BJ (cell line): ENCODE results near the gene AKAP6. TPM values are rescaled to one million over a fixed set of nuclear protein-coding genes. Genes with fewer than 3 reads are reported as not detected.

Source experiments
- CTCF ChIA-PET: fragments of 350-600 bp; formaldehyde crosslinking; extraction: SDS; loops from one replicate; lab custom pipeline; 2021; ENCODE audit warnings: antibody characterized with exemption, inconsistent platforms; lab: Yijun Ruan, JAX
- POLR2A ChIA-PET: fragments of 300-600 bp; sonication (Branson Sonifier 250); formaldehyde crosslinking; extraction: SDS; loops from one replicate; lab custom pipeline; 2021; ENCODE audit warnings: antibody characterized with exemption; lab: Charles Lee
- DNase-seq: peaks from one replicate; pipeline ENCODE4 v3.0.0-alpha.2; 2011; ENCODE audit warnings: low read depth
- H3K27me3 ChIP-seq: 2 replicates; pipeline ENCODE4 v1.6.0; 2011; ENCODE audit warnings: low read length; ENCODE audit not compliant: control insufficient read depth, insufficient read depth
- H3K36me3 ChIP-seq: 2 replicates; pipeline ENCODE4 v1.5.1; 2011; ENCODE audit warnings: low read length; ENCODE audit not compliant: control insufficient read depth, insufficient read depth
- H3K4me3 ChIP-seq: 2 replicates; pipeline ENCODE4 v1.5.1; 2011; ENCODE audit warnings: low read depth, mild to moderate bottlenecking, control low read depth, low read length
- polyA plus RNA-seq: library from polyadenylated mRNA; depleted of rRNA; stranded (reverse); fragments of >200 nt; gene quantifications from 2 replicates; pipeline ENCODE4 v1.2.3, GENCODE V29; 2011
- TF ChIP-seq, protein P1 (sequence below): IDR thresholded peaks from 2 replicates; pipeline ENCODE4 v1.5.1; 2011; ENCODE audit warnings: low read depth, mild to moderate bottlenecking, control low read depth, inconsistent platforms, low read length, moderate library complexity; ENCODE audit not compliant: insufficient read depth

Gene AKAP6
- polyA plus RNA-seq, 1 experiment, result 18.5 TPM

DNA sequence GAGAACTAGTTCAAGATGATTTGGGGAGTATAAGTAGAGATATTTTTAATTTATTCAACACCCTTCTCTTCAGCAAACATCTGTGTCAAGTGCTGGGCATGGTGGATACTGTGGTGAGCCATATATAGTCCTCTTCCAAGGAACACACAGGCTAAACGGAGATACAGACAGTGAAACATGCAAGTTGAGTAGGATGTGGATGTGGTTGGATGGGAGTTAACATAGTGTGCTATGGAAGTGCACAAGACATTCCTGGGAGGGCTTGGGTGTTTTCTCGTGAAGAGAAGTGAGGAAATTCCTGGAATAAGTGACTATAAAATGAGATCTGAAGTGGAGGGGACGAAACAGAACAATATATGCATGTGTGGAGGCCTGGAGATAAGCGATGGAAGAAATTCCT, 428.5 kb downstream of the AKAP6 start:
- CTCF ChIA-PET, result no interaction called here

DNA sequence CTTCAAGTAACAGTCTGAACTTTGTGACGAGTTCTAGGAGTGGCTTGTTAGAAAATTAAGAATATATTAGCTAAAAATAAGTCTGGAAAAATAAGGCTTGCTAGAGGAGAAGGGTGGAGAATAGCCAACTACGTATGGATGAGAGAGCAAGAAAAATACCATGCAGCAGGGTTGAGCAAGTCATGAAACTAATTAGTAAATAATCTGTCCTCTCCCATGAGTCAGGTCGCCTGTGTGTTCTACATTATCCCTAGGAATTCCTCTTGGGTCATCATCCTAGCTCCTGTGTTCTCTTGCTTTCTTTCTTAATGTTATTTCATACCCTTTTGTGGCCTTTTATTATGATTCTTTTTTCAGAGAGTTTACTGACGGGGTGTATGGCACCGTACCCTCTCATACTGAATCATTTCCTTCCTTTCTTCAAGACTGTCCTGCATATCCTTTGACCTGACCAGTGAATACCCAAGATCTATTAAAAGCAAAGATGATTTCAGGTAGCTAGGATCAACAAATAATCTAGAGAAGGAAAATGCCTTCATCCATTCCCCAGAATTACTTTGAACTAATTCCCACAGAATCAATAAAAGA, 432.4 kb downstream of the AKAP6 start:
- no peak for DNase-seq
- ChIA-PET CTCF (no interaction called here), POLR2A (no interaction called here)
- no peaks in the 10 kb centered on the region for H3K27me3 ChIP-seq
- TF ChIP-seq, protein P1, sequence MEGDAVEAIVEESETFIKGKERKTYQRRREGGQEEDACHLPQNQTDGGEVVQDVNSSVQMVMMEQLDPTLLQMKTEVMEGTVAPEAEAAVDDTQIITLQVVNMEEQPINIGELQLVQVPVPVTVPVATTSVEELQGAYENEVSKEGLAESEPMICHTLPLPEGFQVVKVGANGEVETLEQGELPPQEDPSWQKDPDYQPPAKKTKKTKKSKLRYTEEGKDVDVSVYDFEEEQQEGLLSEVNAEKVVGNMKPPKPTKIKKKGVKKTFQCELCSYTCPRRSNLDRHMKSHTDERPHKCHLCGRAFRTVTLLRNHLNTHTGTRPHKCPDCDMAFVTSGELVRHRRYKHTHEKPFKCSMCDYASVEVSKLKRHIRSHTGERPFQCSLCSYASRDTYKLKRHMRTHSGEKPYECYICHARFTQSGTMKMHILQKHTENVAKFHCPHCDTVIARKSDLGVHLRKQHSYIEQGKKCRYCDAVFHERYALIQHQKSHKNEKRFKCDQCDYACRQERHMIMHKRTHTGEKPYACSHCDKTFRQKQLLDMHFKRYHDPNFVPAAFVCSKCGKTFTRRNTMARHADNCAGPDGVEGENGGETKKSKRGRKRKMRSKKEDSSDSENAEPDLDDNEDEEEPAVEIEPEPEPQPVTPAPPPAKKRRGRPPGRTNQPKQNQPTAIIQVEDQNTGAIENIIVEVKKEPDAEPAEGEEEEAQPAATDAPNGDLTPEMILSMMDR, result no peak
- H3K36me3 ChIP-seq, result no peaks in the 10 kb centered on the region
- H3K4me3 ChIP-seq, result no peak overlapping the region

More for the DNA sequence above, 428.5 kb downstream of the AKAP6 start:
- Histone ChIP-seq H3K4me3 (no peak overlapping the region), H3K36me3 (no peaks in the 10 kb centered on the region), H3K27me3 (no peaks in the 10 kb centered on the region)
- POLR2A ChIA-PET, result no interaction called here
- TF ChIP-seq, protein P1, result no peak
- DNase-seq, result no peak

DNA sequence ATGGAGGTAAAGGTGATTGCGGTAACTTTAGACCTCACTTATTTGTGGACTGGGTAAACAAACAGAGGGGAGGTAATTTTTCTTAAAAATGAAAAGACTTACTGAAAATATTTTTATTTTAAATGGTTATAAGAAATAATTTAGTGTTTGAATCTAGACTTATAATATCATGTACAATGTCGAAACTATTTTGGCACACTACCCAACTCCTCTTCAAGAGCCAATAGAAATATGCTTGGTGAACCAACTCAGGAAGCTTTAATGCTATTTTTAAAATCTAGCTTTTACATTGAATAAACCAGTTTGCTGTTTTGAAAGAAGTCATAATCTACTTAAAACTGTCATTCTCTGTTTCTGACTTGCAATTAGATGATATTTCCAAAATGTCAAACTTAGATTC, 433.8 kb downstream of the AKAP6 start:
- ChIA-PET POLR2A (no interaction called here), CTCF (no interaction called here)
- TF ChIP-seq, protein P1, result no peak
- DNase-seq, result no peak
- no peaks in the 10 kb centered on the region for H3K27me3 ChIP-seq
- H3K4me3 ChIP-seq, result no peak overlapping the region
- H3K36me3 ChIP-seq, result no peaks in the 10 kb centered on the region

DNA sequence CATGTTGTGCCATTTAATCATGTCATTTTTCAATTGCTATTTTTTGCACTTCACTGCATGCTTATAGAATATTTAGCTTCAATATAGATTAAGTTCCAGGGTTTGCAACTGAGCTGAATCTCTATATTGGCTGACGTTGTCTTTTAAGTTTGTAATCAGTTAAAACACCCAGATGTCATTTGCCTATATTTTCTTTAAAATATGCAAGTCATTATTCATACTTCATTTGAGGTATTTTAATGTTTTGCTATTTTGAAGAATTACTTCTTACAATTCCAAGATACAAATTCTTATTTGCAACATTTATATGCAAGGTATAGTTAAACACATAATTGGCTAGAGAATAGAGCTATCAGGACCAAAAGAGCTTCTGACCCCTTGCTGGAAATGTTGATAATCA, 434.6 kb downstream of the AKAP6 start:
- ChIA-PET POLR2A (interaction anchor here (0.6 kb wide), 1 partner anchor 10 kb away, joined by 5 read pairs; no protein-coding TSS in a partner anchor), CTCF (interaction anchor here (0.6 kb wide), 1 partner anchor 51 kb away, joined by 9 read pairs; no protein-coding TSS in a partner anchor)
- TF ChIP-seq, protein P1, result no peak
- no peaks in the 10 kb centered on the region for H3K36me3 ChIP-seq
- no peaks in the 10 kb centered on the region for H3K27me3 ChIP-seq
- H3K4me3 ChIP-seq, result no peak overlapping the region
- DNase-seq, result no peak

DNA sequence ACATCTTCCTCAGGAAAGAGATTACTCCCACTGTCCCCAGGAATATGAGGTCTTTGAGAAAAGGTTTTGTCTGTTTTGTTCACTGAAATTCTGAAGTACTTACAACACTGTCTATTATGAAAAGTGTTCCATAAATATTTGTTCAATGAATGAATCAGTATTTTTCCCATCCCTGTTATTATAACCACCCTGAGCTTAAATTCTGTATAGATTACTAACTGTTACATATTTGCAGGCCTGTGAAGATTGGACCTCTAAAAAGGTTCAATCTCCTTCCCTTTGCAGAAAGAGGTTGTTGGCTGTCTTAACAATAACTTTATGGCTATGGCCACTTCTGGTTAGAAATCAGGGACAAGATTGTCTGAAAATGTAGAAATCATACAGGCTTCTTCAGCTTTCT, 435.0 kb downstream of the AKAP6 start:
- Histone ChIP-seq H3K4me3 (no peak overlapping the region), H3K27me3 (no peaks in the 10 kb centered on the region), H3K36me3 (no peaks in the 10 kb centered on the region)
- ChIA-PET CTCF (no interaction called here), POLR2A (interaction anchor here (0.6 kb wide), 1 partner anchor 9 kb away, joined by 5 read pairs; no protein-coding TSS in a partner anchor)
- TF ChIP-seq, protein P1, result no peak
- no peak for DNase-seq
